Left ventricle myocardium inferior (tissue), 1 donor: ENCODE data around the gene JAKMIP2. TPM values are rescaled to one million over a fixed set of nuclear protein-coding genes. Genes with fewer than 3 reads are reported as not detected.
A peak's percentile ranks its signal among the peaks of the same experiment; 100 is the strongest.
"Not testable (repeated sequence)": the region's sequence is repeated elsewhere in the genome, so short reads cannot be mapped to it uniquely, and the experiment has no call there.

Experiments
- DNase-seq: peaks from one replicate; pipeline ENCODE4 v3.0.0-alpha.2; 2020
- H3K27ac ChIP-seq: fragments of 200-600 bp; replicated peaks from 2 replicates; pipeline ENCODE4 v1.8.0; 2021
- H3K27me3 ChIP-seq: fragments of 200-600 bp; 2 replicates; pipeline ENCODE4 v1.8.0; 2021; ENCODE audit warnings: low read depth
- H3K36me3 ChIP-seq: fragments of 200-600 bp; 2 replicates; pipeline ENCODE4 v1.8.0; 2021
- H3K4me1 ChIP-seq: fragments of 200-600 bp; 2 replicates; pipeline ENCODE4 v1.8.0; 2021
- H3K4me3 ChIP-seq: fragments of 200-600 bp; 2 replicates; pipeline ENCODE4 v1.8.0; 2021; ENCODE audit warnings: mild to moderate bottlenecking, moderate library complexity
- H3K9me3 ChIP-seq: fragments of 200-600 bp; replicated peaks from 2 replicates; pipeline ENCODE4 v1.8.0; 2021
- CTCF ChIP-seq: fragments of 200-600 bp; IDR thresholded peaks from 2 replicates; pipeline ENCODE4 v1.8.0; 2021; ENCODE audit warnings: antibody characterized with exemption, mild to moderate bottlenecking, borderline replicate concordance
- intact Hi-C: fragments of 100-400 bp; cut with micrococcal nuclease; formaldehyde crosslinking; loops from one replicate; pipeline ENCODE4 v1.11.0; 2022
- total RNA-seq: library from RNA; stranded (reverse); fragmentation: NEBNext Ultra II Directional; extraction: Animal tissue kit (Norgen Biotek cat#: 25700); gene quantifications from one replicate; pipeline ENCODE4 v1.2.1, GENCODE V29; 2021
- donor health status: DM: no; HTN: yes; CAD: no; lungs with severe emphysema.

JAKMIP2 gene
- total RNA-seq, 1 donor from 2014 or later: 0.41 TPM

DNA sequence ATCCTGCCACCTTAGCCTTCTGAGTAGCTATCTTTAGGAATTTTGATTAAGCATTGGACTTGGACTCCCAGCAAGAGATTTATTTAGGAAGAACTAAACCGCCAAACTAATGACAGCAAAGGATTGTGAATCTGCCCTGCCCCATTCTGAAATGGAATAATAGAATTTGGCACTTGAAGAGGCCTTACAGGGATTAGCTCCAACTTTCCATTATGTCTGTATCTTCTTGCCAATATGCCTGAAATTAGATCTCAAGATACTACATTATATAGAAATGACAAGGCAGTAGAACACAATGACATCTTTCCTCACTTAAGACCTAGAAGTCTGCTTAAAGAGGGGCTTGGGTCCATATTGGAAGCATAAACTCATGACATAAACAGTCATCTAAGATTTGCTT is 195.7 kb downstream of the JAKMIP2 start:
- H3K4me1 ChIP-seq: no peaks in the 10 kb centered on the region
- H3K9me3 ChIP-seq: no peaks in the 10 kb centered on the region
- no peak overlapping the region for H3K27ac ChIP-seq
- H3K4me3 ChIP-seq: no peak overlapping the region
- intact Hi-C loops: no loop called here
- H3K27me3 ChIP-seq: no peaks in the 10 kb centered on the region
- no peaks in the 10 kb centered on the region for H3K36me3 ChIP-seq
- no peak for TF ChIP-seq CTCF
- DNase-seq: no peak

GRCh38 chr5:147586221-147586620 is 196.3 kb downstream of the JAKMIP2 start:
- no peak for TF ChIP-seq CTCF
- H3K4me1 ChIP-seq: no peaks in the 10 kb centered on the region
- no peak overlapping the region for H3K27ac ChIP-seq
- no peaks in the 10 kb centered on the region for H3K9me3 ChIP-seq
- intact Hi-C loops: no loop called here
- no peaks in the 10 kb centered on the region for H3K36me3 ChIP-seq
- no peak for DNase-seq
- no peak overlapping the region for H3K4me3 ChIP-seq
- no peaks in the 10 kb centered on the region for H3K27me3 ChIP-seq

GRCh38 chr5:147582272-147582671 is 200.3 kb downstream of the JAKMIP2 start:
- H3K27ac ChIP-seq: not testable (repeated sequence)
- intact Hi-C loops: loop anchor here (5.0 kb wide), 1 partner anchor 360 kb away; no protein-coding TSS in a partner anchor

GRCh38 chr5:147580418-147580817 is 202.1 kb downstream of the JAKMIP2 start:
- not testable (repeated sequence) for H3K27ac ChIP-seq, H3K36me3 ChIP-seq, DNase-seq, H3K4me3 ChIP-seq, H3K4me1 ChIP-seq, H3K27me3 ChIP-seq
- intact Hi-C loops: loop anchor here (5.0 kb wide), 1 partner anchor 358 kb away; no protein-coding TSS in a partner anchor
- H3K9me3 ChIP-seq: peaks cover 14% of the 10 kb centered on the region

More at GRCh38 chr5:147582272-147582671, 200.3 kb downstream of the JAKMIP2 start:
- not testable (repeated sequence) for H3K27me3 ChIP-seq, H3K36me3 ChIP-seq, DNase-seq, H3K4me1 ChIP-seq, H3K4me3 ChIP-seq
- H3K9me3 ChIP-seq: peaks cover 14% of the 10 kb centered on the region

GRCh38 chr5:147578228-147579024 is 204.1 kb downstream of the JAKMIP2 start:
- Histone ChIP-seq H3K4me3 (peak overlapping the region; percentile 36), H3K4me1 (no peaks in the 10 kb centered on the region), H3K36me3 (no peaks in the 10 kb centered on the region), H3K27ac (no peak overlapping the region), H3K9me3 (peaks cover 14% of the 10 kb centered on the region), H3K27me3 (no peaks in the 10 kb centered on the region)
- peak; percentile 70 for TF ChIP-seq CTCF
- intact Hi-C loops: no loop called here
- DNase-seq: no peak

DNA sequence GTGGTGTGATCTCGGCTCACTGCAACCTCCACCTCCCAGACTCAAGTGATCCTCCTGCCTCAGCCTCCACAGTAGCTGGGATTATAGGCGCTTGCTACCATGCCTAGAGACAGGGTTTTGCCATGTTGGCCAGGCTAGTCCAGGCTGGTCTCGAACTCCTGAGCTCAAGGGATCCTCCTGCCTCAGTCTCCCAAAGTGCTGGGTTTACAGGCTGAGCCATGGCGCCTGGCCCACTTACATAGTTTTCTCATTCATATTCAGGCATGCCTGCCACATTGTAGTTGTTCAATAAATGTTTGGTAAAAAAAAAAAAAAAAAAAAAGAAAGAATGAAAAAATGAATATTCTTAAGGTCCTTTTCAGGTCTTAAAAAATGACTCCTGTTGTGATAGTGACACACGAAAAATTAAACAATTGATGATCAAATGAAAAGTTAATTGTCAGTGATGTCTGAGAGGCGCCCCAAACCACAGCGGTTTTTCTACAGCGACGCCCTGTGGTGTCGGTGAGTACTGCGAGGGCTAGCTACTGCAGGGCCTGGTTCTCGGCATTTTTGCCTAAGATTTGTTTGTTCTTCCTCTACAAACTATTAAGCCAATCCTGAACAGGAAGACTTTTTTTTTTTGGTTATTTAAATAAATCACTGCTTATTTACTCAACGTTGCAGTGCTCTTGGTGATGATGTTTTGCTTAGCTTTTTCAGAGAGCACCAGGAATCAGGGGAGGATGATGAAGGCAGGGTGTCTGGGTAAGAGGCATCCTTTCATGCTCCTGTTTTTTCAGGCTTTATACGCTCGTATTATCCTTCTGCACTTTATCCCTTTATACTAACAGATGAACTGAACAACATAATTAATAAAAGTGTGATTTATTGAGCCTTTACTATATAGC is 205.6 kb downstream of the JAKMIP2 start:
- intact Hi-C loops: no loop called here
- peak; percentile 92 for TF ChIP-seq CTCF
- no peaks in the 10 kb centered on the region for H3K36me3 ChIP-seq
- DNase-seq: peak; percentile 65
- H3K4me1 ChIP-seq: no peaks in the 10 kb centered on the region
- H3K27ac ChIP-seq: no peak overlapping the region
- H3K4me3 ChIP-seq: no peak overlapping the region
- H3K27me3 ChIP-seq: no peaks in the 10 kb centered on the region
- peaks cover 14% of the 10 kb centered on the region for H3K9me3 ChIP-seq
